Rectal smooth muscle tissue (tissue), 1 donor: ENCODE measurements around the gene EIF4E3.

Experiments
- H3K27ac ChIP-seq: one replicate; pipeline ENCODE4 v1.7.0; 2013; ENCODE audit warnings: low read depth, low read length, inconsistent platforms
- H3K27me3 ChIP-seq: one replicate; pipeline ENCODE4 v1.7.0; 2013; ENCODE audit warnings: low read length; ENCODE audit not compliant: control insufficient read depth, insufficient read depth
- H3K36me3 ChIP-seq: one replicate; pipeline ENCODE4 v1.7.0; 2013; ENCODE audit warnings: low read length; ENCODE audit not compliant: control insufficient read depth, insufficient read depth
- H3K4me1 ChIP-seq: one replicate; pipeline ENCODE4 v1.7.0; 2013; ENCODE audit warnings: low read length; ENCODE audit not compliant: control insufficient read depth, insufficient read depth
- H3K4me3 ChIP-seq: one replicate; pipeline ENCODE4 v1.7.0; 2013; ENCODE audit warnings: low read length
- H3K9ac ChIP-seq: one replicate; pipeline ENCODE4 v1.7.0; 2013; ENCODE audit warnings: low read length

The EIF4E3 gene

DNA sequence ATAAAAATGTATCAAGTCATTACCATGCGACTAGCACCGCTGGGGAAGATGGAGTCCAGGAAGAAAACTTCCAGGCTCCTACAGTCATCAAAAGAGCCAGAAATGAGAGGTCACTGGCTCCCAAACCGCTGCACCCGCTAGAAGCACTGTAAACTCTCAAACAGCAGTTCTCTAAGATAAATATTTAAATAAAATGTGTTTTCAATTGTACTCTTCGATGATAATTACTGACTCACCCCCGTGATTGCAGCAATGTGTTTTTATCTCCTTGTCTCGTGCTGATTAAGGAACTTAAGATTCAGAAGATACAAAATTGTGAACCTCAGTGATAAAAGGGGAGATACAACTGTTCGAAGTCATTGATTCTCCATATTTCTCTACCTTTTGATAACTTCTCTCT is 95.9 kb downstream of the EIF4E3 start:
- Histone ChIP-seq H3K4me3 (no peak overlapping the region), H3K36me3 (no peaks in the 10 kb centered on the region), H3K27ac (no peak overlapping the region), H3K4me1 (no peaks in the 10 kb centered on the region), H3K27me3 (no peaks in the 10 kb centered on the region), H3K9ac (no peak overlapping the region)

DNA sequence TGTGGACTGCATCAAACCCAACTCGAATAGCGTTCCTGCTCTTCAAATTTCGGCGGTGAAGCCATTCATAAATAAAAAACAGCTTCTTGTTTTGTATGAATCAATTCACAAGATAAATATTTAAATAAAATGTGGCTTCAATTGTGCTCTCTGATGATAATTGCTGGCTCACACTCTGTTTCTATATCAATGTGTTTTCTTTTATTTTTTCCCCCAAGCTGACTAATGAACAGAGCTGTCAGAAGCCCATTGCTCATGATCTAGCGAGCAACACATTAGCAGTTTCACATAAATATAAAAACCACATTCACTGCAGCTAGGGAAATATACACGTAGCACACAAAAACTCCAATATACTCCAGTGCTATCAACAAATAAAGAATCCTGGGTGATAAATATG is 96.7 kb downstream of the EIF4E3 start:
- no peaks in the 10 kb centered on the region for H3K4me1 ChIP-seq
- no peaks in the 10 kb centered on the region for H3K27me3 ChIP-seq
- H3K36me3 ChIP-seq = no peaks in the 10 kb centered on the region
- no peak overlapping the region for H3K27ac ChIP-seq
- no peak overlapping the region for H3K9ac ChIP-seq
- H3K4me3 ChIP-seq = no peak overlapping the region

DNA sequence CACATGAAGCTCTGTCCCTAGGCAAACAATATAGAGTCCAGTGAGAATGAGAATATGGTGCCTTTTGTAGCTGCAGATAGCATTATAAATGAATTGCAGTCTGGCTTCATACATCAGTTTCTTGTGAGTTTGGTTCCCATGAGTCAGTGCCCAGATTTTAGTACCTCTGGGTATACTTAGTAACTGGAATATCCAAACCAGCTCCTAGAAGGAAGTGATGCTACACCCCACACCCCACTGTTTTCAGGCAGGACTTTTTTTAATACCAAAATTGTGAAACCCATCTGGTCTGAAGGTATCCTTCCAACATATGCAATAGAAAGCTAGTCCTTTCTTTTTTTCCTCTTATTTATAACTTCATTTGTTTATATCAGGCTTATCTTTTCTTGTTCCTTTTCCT is 99.5 kb downstream of the EIF4E3 start:
- no peaks in the 10 kb centered on the region for H3K4me1 ChIP-seq

More for the DNA sequence above, 99.5 kb downstream of the EIF4E3 start:
- H3K27ac ChIP-seq = no peak overlapping the region
- no peaks in the 10 kb centered on the region for H3K36me3 ChIP-seq
- no peak overlapping the region for H3K4me3 ChIP-seq
- no peak overlapping the region for H3K9ac ChIP-seq
- H3K27me3 ChIP-seq = no peaks in the 10 kb centered on the region
